ENCODE data around the gene LCN10. TPM values are rescaled to one million over a fixed set of nuclear protein-coding genes. Genes with fewer than 3 reads are reported as not detected.

LCN10 gene
- total and polyA plus RNA-seq, 2 of the 13 experiments (the other 11 are each of a cell fraction or from before 2014, with no cell fraction given), result 0.53 to 0.61 TPM

DNA sequence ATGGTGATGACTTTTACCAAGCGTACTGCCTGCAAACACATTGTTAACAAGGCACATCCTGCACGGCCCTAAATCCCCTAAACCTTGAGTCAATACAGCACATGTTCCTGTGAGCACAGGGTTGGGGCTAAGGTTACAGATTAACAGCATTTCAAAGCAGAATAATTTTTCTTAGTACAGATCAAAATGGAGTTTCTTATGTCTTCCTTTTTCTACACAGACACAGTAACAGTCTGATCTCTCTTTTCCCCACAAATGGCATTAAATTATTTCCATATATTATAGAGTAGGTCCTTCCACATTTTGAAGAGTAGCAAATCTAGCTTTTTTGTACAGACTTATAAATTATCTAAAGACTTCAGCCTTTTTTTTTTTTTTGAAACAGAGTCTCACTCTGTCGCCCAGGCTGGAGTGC, 46.8 kb upstream of the LCN10 start (continued):
- TF ChIP-seq ZHX2 (IDR thresholded peaks at IDR 0.05; ENCODE audit: low read depth) (0 out of 2 replicates have a peak, but pooled peaks have one; percentile 10), ZHX2 (CRISPR knock-in tag; IDR thresholded peaks at IDR 0.05; ENCODE audit: borderline replicate concordance) (no peak), ZEB1 (IDR thresholded peaks at IDR 0.05; ENCODE audit: insufficient replicate concordance, low read depth) (no peak), KDM4B (CRISPR knock-in tag; IDR thresholded peaks at IDR 0.05) (no peak), POLR2AphosphoS5 (IDR thresholded peaks at IDR 0.05; ENCODE audit: low read depth, low read length) (peak; percentile 45), KAT8 (CRISPR knock-in tag; IDR thresholded peaks at IDR 0.05) (no peak), BCL6 (CRISPR knock-in tag; IDR thresholded peaks at IDR 0.05) (no peak), ZNF350 (CRISPR knock-in tag; IDR thresholded peaks at IDR 0.05; ENCODE audit: borderline replicate concordance, low read depth) (no peak), SP5 (CRISPR knock-in tag; IDR thresholded peaks at IDR 0.05; ENCODE audit: borderline replicate concordance, low read depth) (peak; percentile 32; the same call in 1 of the 2 replicates), MXD4 (CRISPR knock-in tag; IDR thresholded peaks at IDR 0.05) (0 out of 2 replicates have a peak, but pooled peaks have one; percentile 32), FOXP4 (CRISPR knock-in tag; IDR thresholded peaks at IDR 0.05) (peak; percentile 1), FOXO1 (CRISPR knock-in tag; IDR thresholded peaks at IDR 0.05) (peak; percentile 51; the same call in 1 of the 2 replicates), LCORL (IDR thresholded peaks at IDR 0.05) (peak; percentile 12; the same call in 1 of the 2 replicates), LCORL (CRISPR knock-in tag; IDR thresholded peaks at IDR 0.05) (no peak), FOSL2 (CRISPR knock-in tag; IDR thresholded peaks at IDR 0.05) (peak; percentile 5; the same call in 1 of the 2 replicates), ATAD3A (CRISPR knock-in tag; IDR thresholded peaks at IDR 0.05) (no peak), FOXP1 (IDR thresholded peaks at IDR 0.05) (no peak), FOXP1 (CRISPR knock-in tag; IDR thresholded peaks at IDR 0.05) (peak; percentile 36; the same call in 1 of the 2 replicates), ZNF274 (CRISPR knock-in tag; IDR thresholded peaks at IDR 0.05) (no peak), PHF21A (CRISPR knock-in tag; IDR thresholded peaks at IDR 0.05) (peak; percentile 6; the same call in 1 of the 2 replicates)
- TF ChIP-seq, protein P1, sequence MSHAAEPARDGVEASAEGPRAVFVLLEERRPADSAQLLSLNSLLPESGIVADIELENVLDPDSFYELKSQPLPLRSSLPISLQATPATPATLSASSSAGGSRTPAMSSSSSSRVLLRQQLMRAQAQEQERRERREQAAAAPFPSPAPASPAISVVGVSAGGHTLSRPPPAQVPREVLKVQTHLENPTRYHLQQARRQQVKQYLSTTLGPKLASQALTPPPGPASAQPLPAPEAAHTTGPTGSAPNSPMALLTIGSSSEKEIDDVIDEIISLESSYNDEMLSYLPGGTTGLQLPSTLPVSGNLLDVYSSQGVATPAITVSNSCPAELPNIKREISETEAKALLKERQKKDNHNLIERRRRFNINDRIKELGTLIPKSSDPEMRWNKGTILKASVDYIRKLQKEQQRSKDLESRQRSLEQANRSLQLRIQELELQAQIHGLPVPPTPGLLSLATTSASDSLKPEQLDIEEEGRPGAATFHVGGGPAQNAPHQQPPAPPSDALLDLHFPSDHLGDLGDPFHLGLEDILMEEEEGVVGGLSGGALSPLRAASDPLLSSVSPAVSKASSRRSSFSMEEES (CRISPR knock-in tag; IDR thresholded peaks at IDR 0.05), result 0 out of 2 replicates have a peak, but pooled peaks have one; percentile 33
- TF ChIP-seq, protein P2, sequence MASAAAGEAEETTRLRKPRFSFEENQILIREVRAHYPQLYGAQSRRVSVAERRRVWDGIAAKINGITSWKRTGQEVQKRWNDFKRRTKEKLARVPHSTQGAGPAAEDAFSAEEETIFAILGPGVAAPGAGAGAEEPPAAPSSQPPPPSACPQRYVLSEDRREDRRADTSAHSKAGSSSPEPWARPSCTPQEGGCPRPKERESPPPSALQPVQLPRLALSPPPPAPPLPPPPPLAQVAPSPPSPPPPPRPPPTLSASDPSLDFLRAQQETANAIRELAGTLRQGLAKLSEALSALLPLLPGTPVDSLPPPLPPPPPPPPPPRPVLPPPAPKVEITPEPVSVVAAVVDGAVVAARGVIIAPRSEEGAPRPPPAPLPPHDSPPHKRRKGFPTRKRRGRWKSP (CRISPR knock-in tag; IDR thresholded peaks at IDR 0.05), result no peak
